Transverse colon (tissue), 4 donors: ENCODE results near the gene CETN3. TPM values are rescaled to one million over a fixed set of nuclear protein-coding genes. Genes with fewer than 3 reads are reported as not detected.
A peak's percentile ranks its signal among the peaks of the same experiment; 100 is the strongest.

ENCODE experiments used
- DNase-seq: peaks from one replicate; pipeline ENCODE4 v3.0.0-alpha.2; 2019
- H3K27ac ChIP-seq, 4 donors: fragments of 200-600 bp; sonication (generic); 2 replicates each; pipeline ENCODE4 v1.5.1; 2016 to 2018; ENCODE audit warnings: inconsistent platforms in 4 of 4
- H3K27me3 ChIP-seq: fragments of 200-600 bp; sonication (generic); 2 replicates; pipeline ENCODE4 v1.5.1; 2017; ENCODE audit warnings: inconsistent platforms
- H3K36me3 ChIP-seq, 4 donors: fragments of 200-600 bp; sonication (generic); 2 replicates each; pipeline ENCODE4 v1.5.1; 2017 to 2019; ENCODE audit warnings: inconsistent platforms in 4 of 4
- H3K4me1 ChIP-seq, 4 donors: fragments of 200-600 bp; sonication (generic); 2 replicates each; pipeline ENCODE4 v1.5.1; 2017 to 2020; ENCODE audit warnings: inconsistent platforms in 4 of 4
- H3K4me3 ChIP-seq, 4 donors: fragments of 200-600 bp; sonication (generic); 1 replicate in 1 of 4; 2 replicates in 3 of 4; pipeline versions ENCODE4 v1.5.1 to v1.6.1; 2017 to 2019; ENCODE audit warnings: inconsistent platforms in 4 of 4
- H3K9me3 ChIP-seq, 2 donors: fragments of 200-600 bp; sonication (generic); 2 replicates each; pipeline ENCODE4 v1.5.1; 2017 to 2019; ENCODE audit warnings: inconsistent platforms in 2 of 2
- CTCF ChIP-seq, 5 experiments: fragments of 200-600 bp in 3 of 5; fragments of 450-650 bp in 2 of 5; sonication (generic) in 3 of 5; IDR thresholded peaks; 1 replicate in 2 of 5; 2 replicates in 3 of 5; pipeline ENCODE4 v1.5.1; 2016 to 2017; ENCODE audit warnings: antibody characterized with exemption in 5 of 5, inconsistent platforms in 3 of 5, mild to moderate bottlenecking in 2 of 5, moderate library complexity in 1 of 5
- EP300 ChIP-seq: sonication (generic); formaldehyde crosslinking; IDR thresholded peaks from one replicate; pipeline ENCODE4 v1.6.1; 2017; ENCODE audit warnings: antibody characterized with exemption, low read depth
- POLR2A ChIP-seq: fragments of 450-650 bp; IDR thresholded peaks from one replicate; pipeline ENCODE4 v1.6.1; 2016; ENCODE audit warnings: antibody characterized with exemption, mild to moderate bottlenecking, moderate library complexity
- POLR2AphosphoS5 ChIP-seq, 3 donors: sonication (generic); formaldehyde crosslinking; IDR thresholded peaks; one replicate each; pipeline ENCODE4 v1.6.1; 2016; ENCODE audit warnings: antibody characterized with exemption in 3 of 3
- WGBS, 2 donors: methylation state at CpG; one replicate each; pipeline ENCODE4 v1.1.5; 2018; ENCODE audit warnings: low coverage in 1 of 2; 5-methylcytosine and 5-hydroxymethylcytosine counted together
- in situ Hi-C, 4 donors: fragments of 200-750 bp; cut with MboI; loops; one replicate each; pipeline versions ENCODE4 v1.15.0 to v1.15.1; 2017; ENCODE audit warnings: low sequenced_read_pairs in 3 of 4, low pct_ligation_motif_present in 1 of 4, low pct_unique_long_range_greater_than_20kb in 1 of 4
- intact Hi-C: fragments of 100-400 bp; cut with DNase I; formaldehyde crosslinking; loops from one replicate; pipeline ENCODE4 v1.15.1; 2023; ENCODE audit warnings: low total_unique reads
- total RNA-seq, 4 donors: library from RNA; depleted of rRNA; stranded (reverse); fragments of >200 nt; gene quantifications; one replicate each; pipeline ENCODE4 v1.1.0, GENCODE V29; 2016

Gene CETN3
- total RNA-seq, 4 donors from 2014 or later, result 9.7 to 22.7 TPM; not detected in 2

GRCh38 chr5:90402521-90403255 is 6.9 kb downstream of the CETN3 start:
- WGBS, 2 donors, result 38 to 54% methylated on average over 1 of the region's 1 CpG
- Histone ChIP-seq H3K9me3 (no peaks in the 10 kb centered on the region), H3K4me1 (peaks cover 0 to 36% (median 12%) of the 10 kb centered on the region in 4 donors), H3K4me3 (no peak overlapping the region), H3K27ac (peak overlapping the region; percentile 6 to 64 (median 48)), H3K27me3 (no peaks in the 10 kb centered on the region), H3K36me3 (peaks cover 0 to 18% (median 5%) of the 10 kb centered on the region in 4 donors)
- intact Hi-C loops (no loop called here), in situ Hi-C loops (no loop called here)
- no peak for TF ChIP-seq POLR2A
- no peak for TF ChIP-seq POLR2AphosphoS5 (IDR thresholded peaks at IDR 0.05)
- no peak for TF ChIP-seq EP300
- no peak for TF ChIP-seq CTCF (IDR thresholded peaks at IDR 0.05)
- no peak for DNase-seq

GRCh38 chr5:90399251-90399650 is 10.3 kb downstream of the CETN3 start:
- Histone ChIP-seq H3K27ac (no peak overlapping the region), H3K9me3 (no peaks in the 10 kb centered on the region), H3K4me3 (no peak overlapping the region), H3K27me3 (no peaks in the 10 kb centered on the region), H3K4me1 (peaks cover 0 to 17% (median 7%) of the 10 kb centered on the region in 4 donors), H3K36me3 (peaks cover 0 to 12% (median 5%) of the 10 kb centered on the region in 4 donors)
- in situ Hi-C loops, result no loop called here
- DNase-seq, result no peak
- 93 to 95% methylated on average over 4 of the region's 4 CpGs for WGBS, 2 donors
- intact Hi-C loops, result no loop called here
- TF ChIP-seq POLR2A, result no peak
- TF ChIP-seq CTCF (IDR thresholded peaks at IDR 0.05), result no peak
- no peak for TF ChIP-seq POLR2AphosphoS5 (IDR thresholded peaks at IDR 0.05)
- no peak for TF ChIP-seq EP300

- intact Hi-C loops (no loop called here), in situ Hi-C loops (no loop called here)
- Histone ChIP-seq H3K4me1 (peaks cover 0 to 17% (median 7%) of the 10 kb centered on the region in 4 donors), H3K9me3 (no peaks in the 10 kb centered on the region), H3K36me3 (peaks cover 0 to 13% (median 5%) of the 10 kb centered on the region in 4 donors), H3K4me3 (no peak overlapping the region), H3K27me3 (no peaks in the 10 kb centered on the region), H3K27ac (no peak overlapping the region)
- no peak for DNase-seq
- no peak for TF ChIP-seq EP300
- no peak for TF ChIP-seq POLR2AphosphoS5 (IDR thresholded peaks at IDR 0.05)
- TF ChIP-seq CTCF (IDR thresholded peaks at IDR 0.05), result no peak
- no peak for TF ChIP-seq POLR2A
- WGBS, 2 donors, result 65 to 74% methylated on average over 2 of the region's 2 CpGs
Observed at GRCh38 chr5:90398726-90399125, 10.8 kb downstream of the CETN3 start.

- Histone ChIP-seq H3K4me1 (no peaks in the 10 kb centered on the region), H3K9me3 (no peaks in the 10 kb centered on the region), H3K27ac (no peak overlapping the region), H3K36me3 (peaks cover 0 to 15% (median 7%) of the 10 kb centered on the region in 4 donors), H3K27me3 (no peaks in the 10 kb centered on the region), H3K4me3 (no peak overlapping the region)
- intact Hi-C loops, result loop anchor here (2.0 kb wide), 1 partner anchor 32 kb away; no protein-coding TSS in a partner anchor
- 95 to 97% methylated on average over 2 of the region's 2 CpGs for WGBS, 2 donors
- TF ChIP-seq POLR2A (no peak), CTCF (IDR thresholded peaks at IDR 0.05) (no peak), EP300 (no peak), POLR2AphosphoS5 (IDR thresholded peaks at IDR 0.05) (no peak)
- DNase-seq, result no peak
- in situ Hi-C loops, result no loop called here
Observed at GRCh38 chr5:90395005-90395404, 14.6 kb downstream of the CETN3 start.
